SK-N-SH (cell line): ENCODE data around the gene FBXO15. TPM values are rescaled to one million over a fixed set of nuclear protein-coding genes. Genes with fewer than 3 reads are reported as not detected.

Experiments used
- CTCF ChIA-PET: fragments of 300-600, 350-600 bp; formaldehyde crosslinking; extraction: SDS; loops from one replicate; lab custom pipeline; 2021; lab: Yijun Ruan, JAX
- POLR2A ChIA-PET: fragments of 350-600 bp; sonication (Branson Sonifier 250); formaldehyde crosslinking; extraction: SDS; loops from one replicate; lab custom pipeline; 2020; ENCODE audit warnings: antibody characterized with exemption, inconsistent platforms; lab: Yijun Ruan, JAX
- DNase-seq: peaks from one replicate; pipeline ENCODE4 v3.0.0; 2012
- H2AFZ ChIP-seq: fragments of 200-600 bp; sonication (generic); 2 replicates; pipeline ENCODE4 v1.8.1; 2016; ENCODE audit warnings: antibody characterized with exemption, mild to moderate bottlenecking, low read depth
- H3F3A ChIP-seq: fragments of 200-600 bp; sonication (generic); replicated peaks from 2 replicates; pipeline ENCODE3; 2016; ENCODE audit warnings: antibody characterized with exemption, mild to moderate bottlenecking; ENCODE audit not compliant: insufficient read depth
- H3K27ac ChIP-seq, 2 experiments: fragments of 200-500 bp in 1 of 2; fragments of 200-600 bp in 1 of 2; sonication (Bioruptor generic) in 1 of 2; sonication (generic), shearing (Covaris generic) in 1 of 2; 2 replicates each; pipeline versions ENCODE4 v1.5.1 to v1.6.1; 2014 to 2016; ENCODE audit warnings: low read depth in 2 of 2, inconsistent platforms in 1 of 2, low read length in 1 of 2, mild to moderate bottlenecking in 1 of 2, mixed read lengths in 1 of 2
- H3K27me3 ChIP-seq: fragments of 200-600 bp; sonication (generic), shearing (Covaris generic); 2 replicates; pipeline ENCODE4 v1.6.1; 2016; ENCODE audit warnings: mixed run types; ENCODE audit not compliant: insufficient read depth
- H3K36me3 ChIP-seq, 2 experiments: fragments of 200-500 bp in 1 of 2; fragments of 200-600 bp in 1 of 2; sonication (Bioruptor generic) in 1 of 2; sonication (generic) in 1 of 2; replicated peaks in 1 of 2; 2 replicates each; pipeline versions ENCODE3 to v1.5.1; 2014 to 2016; ENCODE audit warnings: low read length in 1 of 2, mild to moderate bottlenecking in 1 of 2; ENCODE audit not compliant: insufficient read depth in 2 of 2, control insufficient read depth in 1 of 2
- H3K4me1 ChIP-seq, 2 experiments: fragments of 200-500 bp in 1 of 2; fragments of 200-600 bp in 1 of 2; sonication (Bioruptor generic) in 1 of 2; sonication (generic), shearing (Covaris generic) in 1 of 2; 2 replicates each; pipeline versions ENCODE4 v1.5.1 to v1.6.1; 2014 to 2016; ENCODE audit warnings: low read depth in 1 of 2, low read length in 1 of 2, mixed run types in 1 of 2; ENCODE audit not compliant: insufficient read depth in 2 of 2, control insufficient read depth in 1 of 2
- H3K4me2 ChIP-seq: fragments of 200-600 bp; sonication (generic), shearing (Covaris generic); 2 replicates; pipeline ENCODE4 v1.6.1; 2017; ENCODE audit warnings: mixed run types
- H3K4me3 ChIP-seq, 2 experiments: fragments of 200-500 bp in 1 of 2; fragments of 200-600 bp in 1 of 2; sonication (Bioruptor generic) in 1 of 2; sonication (generic), shearing (Covaris generic) in 1 of 2; 2 replicates each; pipeline versions ENCODE4 v1.5.1 to v1.8.1; 2014 to 2016; ENCODE audit warnings: low read depth in 2 of 2, inconsistent platforms in 1 of 2, low read length in 1 of 2, mild to moderate bottlenecking in 1 of 2, mixed read lengths in 1 of 2, moderate library complexity in 1 of 2
- H3K79me2 ChIP-seq: fragments of 200-600 bp; sonication (generic); 2 replicates; pipeline ENCODE4 v1.8.1; 2017; ENCODE audit warnings: mild to moderate bottlenecking; ENCODE audit not compliant: insufficient read depth
- H3K9ac ChIP-seq: fragments of 200-600 bp; sonication (generic); 2 replicates; pipeline ENCODE4 v1.6.1; 2017; ENCODE audit warnings: mixed run types
- H3K9me2 ChIP-seq: fragments of 200-600 bp; sonication (generic); 2 replicates; pipeline ENCODE4 v1.6.1; 2017; ENCODE audit warnings: mixed run types
- H3K9me3 ChIP-seq: fragments of 200-600 bp; sonication (generic); 2 replicates; pipeline ENCODE4 v1.6.1; 2017; ENCODE audit warnings: mixed run types, mild to moderate bottlenecking, moderate library complexity
- H4K20me1 ChIP-seq: fragments of 200-600 bp; sonication (generic); 2 replicates; pipeline ENCODE4 v1.6.1; 2017; ENCODE audit warnings: mild to moderate bottlenecking, mixed run types; ENCODE audit not compliant: insufficient read depth
- CTCF ChIP-seq: fragments of 200-600 bp; sonication (generic); IDR thresholded peaks from 2 replicates; pipeline ENCODE4 v1.6.1; 2017; ENCODE audit warnings: antibody characterized with exemption, mild to moderate bottlenecking, moderate library complexity
- ELF1 ChIP-seq: IDR thresholded peaks from 2 replicates; pipeline ENCODE4 v1.4.0; 2012
- EP300 ChIP-seq, 2 experiments: IDR thresholded peaks; 2 replicates each; pipeline versions ENCODE4 v1.4.0 to v1.6.1; 2012; ENCODE audit warnings: borderline replicate concordance in 1 of 2, low read depth in 1 of 2, low read length in 1 of 2
- EZH2phosphoT487 ChIP-seq: fragments of 200-600 bp; sonication (generic); IDR thresholded peaks from 2 replicates; pipeline ENCODE4 v1.6.1; 2017; ENCODE audit warnings: low read depth, mixed run types, mild to moderate bottlenecking, antibody characterized with exemption, moderate library complexity, borderline replicate concordance
- FOSL2 ChIP-seq: IDR thresholded peaks from 2 replicates; pipeline ENCODE4 v1.4.0; 2012; ENCODE audit warnings: low read depth, mild to moderate bottlenecking, moderate library complexity, borderline replicate concordance
- FOXJ3 ChIP-seq: sonication (generic); formaldehyde crosslinking; IDR thresholded peaks from 2 replicates; pipeline ENCODE4 v1.5.1; 2020; ENCODE audit warnings: mild to moderate bottlenecking, missing genetic modification reagents
- GABPA ChIP-seq: IDR thresholded peaks from 2 replicates; pipeline ENCODE4 v1.4.0; 2012; ENCODE audit warnings: low read depth, mild to moderate bottlenecking
- IRF3 ChIP-seq: fragments of 150-350 bp; IDR thresholded peaks from 2 replicates; pipeline ENCODE4 v1.6.1; 2016; ENCODE audit warnings: mild to moderate bottlenecking, low read depth, low read length
- MXI1 ChIP-seq: IDR thresholded peaks from 2 replicates; pipeline ENCODE4 v1.6.1; 2012; ENCODE audit warnings: mild to moderate bottlenecking, low read depth, low read length, improper control_type of control experiment
- NRF1 ChIP-seq: IDR thresholded peaks from 2 replicates; pipeline ENCODE4 v1.6.1; 2012; ENCODE audit warnings: low read depth, mild to moderate bottlenecking, low read length
- RCOR1 ChIP-seq: fragments of 150-350 bp; IDR thresholded peaks from 2 replicates; pipeline ENCODE4 v1.6.1; 2017; ENCODE audit warnings: antibody characterized with exemption, low read length
- RFX5 ChIP-seq: IDR thresholded peaks from 2 replicates; pipeline ENCODE4 v1.6.1; 2012; ENCODE audit warnings: mild to moderate bottlenecking, improper control_type of control experiment, low read length
- SIN3A ChIP-seq: IDR thresholded peaks from 2 replicates; pipeline ENCODE4 v1.6.1; 2012; ENCODE audit warnings: low read depth, mild to moderate bottlenecking, low read length, moderate library complexity, borderline replicate concordance
- SMC3 ChIP-seq: IDR thresholded peaks from 2 replicates; pipeline ENCODE4 v1.6.1; 2012; ENCODE audit warnings: low read depth, low read length, improper control_type of control experiment
- TAF1 ChIP-seq: IDR thresholded peaks from 2 replicates; pipeline ENCODE4 v1.6.1; 2012; ENCODE audit warnings: low read depth, mild to moderate bottlenecking, low read length, moderate library complexity, borderline replicate concordance
- TCF12 ChIP-seq: IDR thresholded peaks from 2 replicates; pipeline ENCODE4 v1.4.0; 2012
- TEAD4 ChIP-seq: IDR thresholded peaks from 2 replicates; pipeline ENCODE4 v1.4.0; 2012; ENCODE audit warnings: mild to moderate bottlenecking, borderline replicate concordance; ENCODE audit not compliant: insufficient read depth
- YY1 ChIP-seq: IDR thresholded peaks from 2 replicates; pipeline ENCODE4 v1.4.0; 2012; ENCODE audit warnings: low read depth, mild to moderate bottlenecking
- ZBTB33 ChIP-seq: IDR thresholded peaks from 2 replicates; pipeline ENCODE4 v1.4.0; 2012; ENCODE audit warnings: low read depth, borderline replicate concordance
- whole genome bisulfite sequencing: methylation state at CpG from one replicate; pipeline ENCODE4 v1.1.6; 2017; ENCODE audit warnings: low lambda C conversion rate; 5-methylcytosine and 5-hydroxymethylcytosine counted together
- polyA plus RNA-seq, 3 experiments: library from polyadenylated mRNA; depleted of rRNA; stranded (reverse); fragments of >200 nt; gene quantifications; 2 replicates each; pipeline ENCODE4 v1.2.3, GENCODE V29; 2012
- TF ChIP-seq, protein P1 (sequence below): IDR thresholded peaks from 2 replicates; pipeline ENCODE4 v1.4.0; 2012; ENCODE audit warnings: low read depth, borderline replicate concordance
- TF ChIP-seq, protein P2 (sequence below): fragments of 150-350 bp; IDR thresholded peaks from 2 replicates; pipeline ENCODE4 v1.6.1; 2017; ENCODE audit warnings: antibody characterized with exemption, low read length, low read depth, borderline replicate concordance

The FBXO15 gene
- polyA plus RNA-seq, 1 of the 3 experiments (the other 2 are of a cell fraction) = 0.62 TPM

GRCh38 chr18:74060579-74060978, 87.1 kb downstream of the FBXO15 start:
- Histone ChIP-seq H3K4me3 (no peak overlapping the region), H4K20me1 (no peaks in the 10 kb centered on the region), H3K36me3 (no peaks in the 10 kb centered on the region), H3K4me2 (no peak overlapping the region), H3K9ac (no peak overlapping the region), H3K4me1 (no peaks in the 10 kb centered on the region), H3K27me3 (peaks cover 11% of the 10 kb centered on the region; the same call in 1 of the 2 replicates), H3F3A (no peaks in the 10 kb centered on the region), H2AFZ (no peak overlapping the region), H3K9me2 (no peaks in the 10 kb centered on the region), H3K9me3 (no peaks in the 10 kb centered on the region), H3K79me2 (no peaks in the 10 kb centered on the region), H3K27ac (no peak overlapping the region)
- no peak for DNase-seq
- ChIA-PET CTCF (interaction anchor here (1.2 kb wide), 1 partner anchor 282 kb away, joined by 3 read pairs; no protein-coding TSS in a partner anchor), POLR2A (no interaction called here)
- TF ChIP-seq TEAD4 (no peak), MXI1 (no peak), EZH2phosphoT487 (no peak), SMC3 (no peak), GABPA (no peak), RCOR1 (no peak), ELF1 (no peak)
- 0% methylated on average over 3 of the region's 3 CpGs for WGBS

DNA sequence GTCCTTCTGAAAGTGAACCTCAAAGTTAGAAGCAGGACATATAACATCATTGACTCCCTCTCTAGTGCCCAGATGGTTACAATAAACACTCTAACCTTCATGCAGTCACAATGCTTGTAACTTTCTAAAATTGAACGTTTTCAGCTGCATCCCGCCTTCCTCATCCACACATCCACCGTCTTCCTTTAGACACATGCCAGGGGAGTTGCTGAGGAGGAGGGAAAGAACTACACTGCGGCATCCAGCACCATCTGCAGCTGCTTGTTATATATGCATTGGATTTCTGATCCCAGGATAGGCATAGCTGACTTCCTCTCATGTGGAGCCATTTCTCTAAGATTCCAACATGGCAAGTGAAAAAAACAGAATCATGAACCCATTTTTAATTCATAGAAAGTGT, 96.8 kb downstream of the FBXO15 start:
- TF ChIP-seq NRF1 = no peak
- TF ChIP-seq, protein P1, sequence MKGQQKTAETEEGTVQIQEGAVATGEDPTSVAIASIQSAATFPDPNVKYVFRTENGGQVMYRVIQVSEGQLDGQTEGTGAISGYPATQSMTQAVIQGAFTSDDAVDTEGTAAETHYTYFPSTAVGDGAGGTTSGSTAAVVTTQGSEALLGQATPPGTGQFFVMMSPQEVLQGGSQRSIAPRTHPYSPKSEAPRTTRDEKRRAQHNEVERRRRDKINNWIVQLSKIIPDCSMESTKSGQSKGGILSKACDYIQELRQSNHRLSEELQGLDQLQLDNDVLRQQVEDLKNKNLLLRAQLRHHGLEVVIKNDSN = no peak
- no peak for TF ChIP-seq EP300 (IDR thresholded peaks at IDR 0.05; ENCODE audit: borderline replicate concordance in 1 of 2, low read depth in 1 of 2, low read length in 1 of 2)
- TF ChIP-seq MXI1 = no peak
- TF ChIP-seq TCF12 = no peak
- no peak for TF ChIP-seq SIN3A
- TF ChIP-seq EZH2phosphoT487 = no peak
- TF ChIP-seq GABPA = no peak
- no peak for TF ChIP-seq CTCF
- TF ChIP-seq TAF1 = no peak
- TF ChIP-seq ZBTB33 = no peak
- TF ChIP-seq YY1 = no peak
- TF ChIP-seq, protein P2, sequence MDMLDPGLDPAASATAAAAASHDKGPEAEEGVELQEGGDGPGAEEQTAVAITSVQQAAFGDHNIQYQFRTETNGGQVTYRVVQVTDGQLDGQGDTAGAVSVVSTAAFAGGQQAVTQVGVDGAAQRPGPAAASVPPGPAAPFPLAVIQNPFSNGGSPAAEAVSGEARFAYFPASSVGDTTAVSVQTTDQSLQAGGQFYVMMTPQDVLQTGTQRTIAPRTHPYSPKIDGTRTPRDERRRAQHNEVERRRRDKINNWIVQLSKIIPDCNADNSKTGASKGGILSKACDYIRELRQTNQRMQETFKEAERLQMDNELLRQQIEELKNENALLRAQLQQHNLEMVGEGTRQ = no peak
- no peak for TF ChIP-seq FOXJ3 (CRISPR knock-in tag)
- no peak for TF ChIP-seq IRF3
- no peak for TF ChIP-seq RFX5
- no peak for TF ChIP-seq FOSL2
- TF ChIP-seq, all 33 proteins: peak for 0
- no peak for DNase-seq
- POLR2A ChIA-PET = no interaction called here

More for the DNA sequence above, 96.8 kb downstream of the FBXO15 start:
- no peak overlapping the region for H3K9ac ChIP-seq
- H2AFZ ChIP-seq = no peak overlapping the region
- H3K27ac ChIP-seq = no peak overlapping the region
- no peaks in the 10 kb centered on the region for H3K4me1 ChIP-seq
- no peak overlapping the region for H3K4me3 ChIP-seq
- H3K9me3 ChIP-seq = no peaks in the 10 kb centered on the region
- H4K20me1 ChIP-seq = no peaks in the 10 kb centered on the region
- H3F3A ChIP-seq = no peaks in the 10 kb centered on the region
- CTCF ChIA-PET = interaction anchor here (0.8 kb wide), 1 partner anchor 292 kb away, joined by 3 read pairs; no protein-coding TSS in a partner anchor
- no peak overlapping the region for H3K4me2 ChIP-seq
- H3K27me3 ChIP-seq = peaks cover 13% of the 10 kb centered on the region; the same call in 1 of the 2 replicates
- 2% methylated on average over 4 of the region's 4 CpGs for WGBS
- H3K36me3 ChIP-seq = no peaks in the 10 kb centered on the region
- H3K9me2 ChIP-seq = no peaks in the 10 kb centered on the region
- H3K79me2 ChIP-seq = no peaks in the 10 kb centered on the region
